BE2C (cell line): Measurements from ENCODE around the gene ZNF827.

Source experiments
- DNase-seq: peaks from one replicate; pipeline ENCODE4 v3.0.0-alpha.2; 2020
- H3K27me3 ChIP-seq: fragments of 250-450 bp; sonication (Bioruptor Pico); 2 replicates; pipeline ENCODE4 v1.5.1; 2020; ENCODE audit warnings: mild to moderate bottlenecking
- H3K36me3 ChIP-seq: fragments of 250-450 bp; sonication (Bioruptor Pico); 2 replicates; pipeline ENCODE4 v1.5.1; 2020; ENCODE audit warnings: mild to moderate bottlenecking
- H3K4me1 ChIP-seq: fragments of 250-450 bp; sonication (Bioruptor Pico); 2 replicates; pipeline ENCODE4 v1.5.1; 2020
- H3K4me3 ChIP-seq: 2 replicates; pipeline ENCODE4 v1.5.1; 2011; ENCODE audit warnings: low read depth, low read length
- H3K9me3 ChIP-seq: fragments of 250-450 bp; sonication (Bioruptor Pico); 2 replicates; pipeline ENCODE4 v1.5.1; 2020
- CTCF ChIP-seq: IDR thresholded peaks from 2 replicates; pipeline ENCODE4 v1.5.1; 2012; ENCODE audit warnings: mild to moderate bottlenecking, low read depth, low read length

ZNF827 gene

GRCh38 chr4:145929415-145930178 lies 9.0 kb downstream of the ZNF827 start:
- Histone ChIP-seq H3K4me3 (no peak overlapping the region), H3K27me3 (no peaks in the 10 kb centered on the region), H3K4me1 (peaks cover 39% of the 10 kb centered on the region), H3K9me3 (no peaks in the 10 kb centered on the region), H3K36me3 (no peaks in the 10 kb centered on the region)
- DNase-seq = no peak
- TF ChIP-seq CTCF = no peak

GRCh38 chr4:145928748-145929147 lies 9.9 kb downstream of the ZNF827 start:
- no peaks in the 10 kb centered on the region for H3K9me3 ChIP-seq
- peaks cover 33% of the 10 kb centered on the region for H3K4me1 ChIP-seq
- H3K36me3 ChIP-seq = no peaks in the 10 kb centered on the region
- no peak for TF ChIP-seq CTCF
- H3K4me3 ChIP-seq = no peak overlapping the region
- no peak for DNase-seq
- H3K27me3 ChIP-seq = no peaks in the 10 kb centered on the region

- H3K27me3 ChIP-seq = no peaks in the 10 kb centered on the region
- no peak for DNase-seq
- H3K4me1 ChIP-seq = peaks cover 23% of the 10 kb centered on the region
- no peak overlapping the region for H3K4me3 ChIP-seq
- no peaks in the 10 kb centered on the region for H3K9me3 ChIP-seq
- H3K36me3 ChIP-seq = no peaks in the 10 kb centered on the region
- TF ChIP-seq CTCF = no peak
Observed at GRCh38 chr4:145927030-145927429, 11.6 kb downstream of the ZNF827 start.

- TF ChIP-seq CTCF = no peak
- Histone ChIP-seq H3K9me3 (no peaks in the 10 kb centered on the region), H3K4me3 (no peak overlapping the region), H3K36me3 (0 out of 2 replicates have a peak, but pooled peaks cover 4% of the 10 kb centered on the region), H3K27me3 (no peaks in the 10 kb centered on the region), H3K4me1 (no peaks in the 10 kb centered on the region)
- no peak for DNase-seq
Observed at GRCh38 chr4:145921231-145921630, 17.4 kb downstream of the ZNF827 start.

- DNase-seq = no peak
- Histone ChIP-seq H3K36me3 (0 out of 2 replicates have a peak, but pooled peaks cover 4% of the 10 kb centered on the region), H3K4me1 (no peaks in the 10 kb centered on the region), H3K4me3 (no peak overlapping the region), H3K9me3 (no peaks in the 10 kb centered on the region), H3K27me3 (no peaks in the 10 kb centered on the region)
- no peak for TF ChIP-seq CTCF
Observed at GRCh38 chr4:145920205-145920604, 18.4 kb downstream of the ZNF827 start.

DNA sequence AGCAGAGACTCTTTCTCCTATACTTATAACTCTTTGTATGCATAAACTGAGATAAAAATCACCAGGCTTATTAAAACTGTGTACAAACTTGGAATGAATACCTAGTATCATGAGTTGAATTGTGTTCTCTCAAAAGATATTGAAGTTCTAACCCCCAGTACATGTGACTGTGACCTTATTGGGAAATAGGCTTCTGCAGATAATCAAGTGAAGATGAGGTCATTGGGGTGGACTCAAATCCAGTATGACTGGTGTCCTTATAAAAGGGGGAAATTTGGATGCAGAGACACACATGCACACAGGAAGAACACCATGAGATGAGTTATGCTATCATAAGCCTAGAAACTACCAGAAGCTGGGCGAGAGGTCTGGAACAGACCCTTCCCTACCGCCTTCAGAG lies 26.2 kb downstream of the ZNF827 start:
- Histone ChIP-seq H3K36me3 (no peaks in the 10 kb centered on the region), H3K4me1 (no peaks in the 10 kb centered on the region; the same call in 1 of the 2 replicates), H3K27me3 (no peaks in the 10 kb centered on the region), H3K9me3 (no peaks in the 10 kb centered on the region), H3K4me3 (no peak overlapping the region)
- no peak for DNase-seq
- TF ChIP-seq CTCF = no peak
